ENCODE measurements around the gene SCAF11. TPM values are rescaled to one million over a fixed set of nuclear protein-coding genes. Genes with fewer than 3 reads are reported as not detected.
A peak's percentile ranks its signal among the peaks of the same experiment; 100 is the strongest.

SCAF11 gene
- total RNA-seq, 2 experiments from 2014 or later = 131 to 137 TPM

GRCh38 chr12:45991284-45992249 lies 1.2 kb upstream of the SCAF11 start:
- H3K36me3 Mint-ChIP-seq = peaks cover 17% of the 10 kb centered on the region

DNA sequence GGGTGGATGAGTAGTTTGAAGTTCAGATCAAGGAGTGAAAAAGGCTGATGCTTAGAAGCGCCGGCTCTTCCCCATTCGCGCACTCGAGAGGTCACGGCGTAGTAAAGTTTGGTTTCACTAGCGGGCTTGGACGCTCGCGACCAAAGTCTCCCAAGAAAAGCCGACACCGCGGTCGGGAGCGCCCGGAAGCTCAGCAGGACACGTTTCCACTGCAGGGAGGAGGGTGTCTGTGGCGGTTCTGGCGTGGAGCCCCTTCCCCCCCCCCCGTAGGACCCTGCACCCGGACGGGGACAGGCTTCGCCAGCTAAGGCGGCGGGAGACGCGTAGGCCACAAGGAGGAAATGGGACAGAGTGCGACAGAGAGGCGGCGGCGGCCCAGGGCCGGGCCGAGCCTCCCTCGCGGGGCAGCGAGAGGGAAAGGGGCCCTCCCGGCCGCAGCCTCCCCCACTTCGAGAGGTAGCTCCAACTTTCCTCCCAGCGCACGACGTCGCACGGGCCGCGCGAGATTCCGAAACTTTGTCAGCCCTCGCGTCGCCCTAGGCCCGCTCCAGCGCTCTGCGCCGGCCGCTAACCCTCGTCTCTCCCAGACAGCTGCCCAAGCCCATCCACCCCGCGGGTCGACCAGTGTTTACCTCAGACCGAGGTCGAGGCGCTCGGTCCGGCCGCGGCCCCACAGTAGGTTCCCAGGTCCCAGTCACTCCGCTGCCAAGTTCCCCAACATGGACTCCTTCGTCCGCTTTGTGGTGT lies 480 bp downstream of the SCAF11 start:
- CTCF ChIA-PET = interaction anchor here (0.9 to 2.6 kb wide), 5 partner anchors 15 to 446 kb away, joined by 3 to 7 read pairs (median 4); no protein-coding TSS in a partner anchor

More at GRCh38 chr12:45991284-45992249, 1.2 kb upstream of the SCAF11 start:
- Mint-ChIP-seq H3K4me3 (peak overlapping the region; percentile 91), H3K27ac (peak overlapping the region; percentile 97), H3K27me3 (peaks cover 2% of the 10 kb centered on the region), H3K4me1 (peaks cover 30% of the 10 kb centered on the region), H3K9me3 (ENCODE audit: low read depth) (no peaks in the 10 kb centered on the region)
- CTCF ChIA-PET = interaction anchor here (0.6 to 2.6 kb wide), 16 partner anchors 11 to 1406 kb away, joined by 3 to 12 read pairs (median 3); partner anchors contain the start of genes ARID2 and SLC38A1
- ATAC-seq = peak; percentile 24
- DNase-seq = peak; percentile 83

DNA sequence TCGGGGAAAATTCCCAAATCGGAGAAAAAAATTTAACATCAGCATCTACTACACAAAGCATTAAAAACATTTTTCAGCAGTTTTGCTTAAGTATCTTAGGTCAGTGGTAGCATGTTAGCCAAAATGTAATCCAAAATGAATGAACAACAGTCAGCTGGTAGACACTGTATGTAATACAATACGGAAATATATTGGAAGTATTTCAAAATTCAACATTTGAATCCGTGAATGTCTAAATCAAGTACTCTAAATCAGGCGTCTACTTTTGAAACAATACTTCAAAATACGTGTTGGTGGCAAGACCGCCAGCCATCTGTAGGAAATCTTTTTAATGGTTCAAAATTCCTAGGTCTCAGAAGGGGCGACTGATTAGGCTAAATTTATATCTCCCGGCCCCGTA lies 1.1 kb downstream of the SCAF11 start:
- ATAC-seq (no peak), DNase-seq (no peak)
- Mint-ChIP-seq H3K27ac (peak overlapping the region; percentile 97), H3K9me3 (ENCODE audit: low read depth) (no peaks in the 10 kb centered on the region), H3K36me3 (peaks cover 38% of the 10 kb centered on the region), H3K27me3 (no peaks in the 10 kb centered on the region), H3K4me1 (peaks cover 52% of the 10 kb centered on the region), H3K4me3 (peak overlapping the region; percentile 91)
- CTCF ChIA-PET = interaction anchor here (0.9 to 2.6 kb wide), 3 partner anchors 228 to 446 kb away, joined by 3 to 7 read pairs (median 4); no protein-coding TSS in a partner anchor

More for the DNA sequence above, 480 bp downstream of the SCAF11 start:
- H3K27ac Mint-ChIP-seq = peak overlapping the region; percentile 97
- peak; percentile 77 for DNase-seq
- peak; percentile 27 for ATAC-seq
- peaks cover 33% of the 10 kb centered on the region for H3K36me3 Mint-ChIP-seq
- H3K9me3 Mint-ChIP-seq (ENCODE audit: low read depth) = no peaks in the 10 kb centered on the region
- peaks cover 2% of the 10 kb centered on the region for H3K27me3 Mint-ChIP-seq
- H3K4me1 Mint-ChIP-seq = peaks cover 46% of the 10 kb centered on the region
- H3K4me3 Mint-ChIP-seq = peak overlapping the region; percentile 91

- DNase-seq = no peak
- CTCF ChIA-PET = no interaction called here
- peaks cover 42% of the 10 kb centered on the region for H3K36me3 Mint-ChIP-seq
- H3K4me1 Mint-ChIP-seq = peaks cover 58% of the 10 kb centered on the region
- peak overlapping the region; percentile 91 for H3K4me3 Mint-ChIP-seq
- no peaks in the 10 kb centered on the region for H3K9me3 Mint-ChIP-seq (ENCODE audit: low read depth)
- ATAC-seq = no peak
- H3K27ac Mint-ChIP-seq = no peak overlapping the region
- no peaks in the 10 kb centered on the region for H3K27me3 Mint-ChIP-seq
Measured at GRCh38 chr12:45988264-45988663, 2.1 kb downstream of the SCAF11 start.

DNA sequence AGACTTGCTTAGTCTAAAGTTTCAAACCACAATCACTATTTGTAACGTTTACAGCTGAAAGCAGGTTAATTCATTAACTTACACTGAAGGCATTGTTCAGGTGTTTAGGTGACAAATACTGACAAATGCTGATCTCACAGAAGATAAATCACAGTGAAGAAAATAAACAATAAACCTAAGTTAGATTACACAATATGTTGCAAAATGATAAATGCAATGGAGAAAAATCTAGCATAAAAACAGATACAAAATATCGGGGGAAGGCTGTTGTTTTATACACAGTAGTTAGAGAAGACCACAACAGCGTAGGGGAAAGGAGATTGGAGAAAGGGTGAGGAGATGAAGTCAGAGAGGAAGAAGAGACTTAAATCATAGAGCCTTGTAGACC lies 3.0 kb downstream of the SCAF11 start:
- CTCF ChIA-PET = no interaction called here
- Mint-ChIP-seq H3K4me3 (peak overlapping the region; percentile 24), H3K9me3 (ENCODE audit: low read depth) (no peaks in the 10 kb centered on the region), H3K27ac (peak overlapping the region; percentile 27), H3K36me3 (peaks cover 46% of the 10 kb centered on the region), H3K27me3 (no peaks in the 10 kb centered on the region), H3K4me1 (peaks cover 61% of the 10 kb centered on the region)
- no peak for ATAC-seq
- DNase-seq = no peak

GRCh38 chr12:45986641-45987339 lies 3.6 kb downstream of the SCAF11 start:
- H3K4me1 Mint-ChIP-seq = peaks cover 61% of the 10 kb centered on the region
- no peak overlapping the region for H3K4me3 Mint-ChIP-seq
- no peak for DNase-seq
- CTCF ChIA-PET = no interaction called here
- no peak overlapping the region for H3K27ac Mint-ChIP-seq
- ATAC-seq = no peak
- H3K36me3 Mint-ChIP-seq = peaks cover 46% of the 10 kb centered on the region
- no peaks in the 10 kb centered on the region for H3K27me3 Mint-ChIP-seq
- no peaks in the 10 kb centered on the region for H3K9me3 Mint-ChIP-seq (ENCODE audit: low read depth)

- Mint-ChIP-seq H3K27ac (no peak overlapping the region), H3K27me3 (no peaks in the 10 kb centered on the region), H3K4me3 (no peak overlapping the region), H3K4me1 (peaks cover 67% of the 10 kb centered on the region), H3K36me3 (peaks cover 40% of the 10 kb centered on the region), H3K9me3 (ENCODE audit: low read depth) (no peaks in the 10 kb centered on the region)
- DNase-seq (no peak), ATAC-seq (no peak)
- CTCF ChIA-PET = interaction anchor here (0.6 kb wide), 1 partner anchor 27 kb away, joined by 3 read pairs; no protein-coding TSS in a partner anchor
Measured at GRCh38 chr12:45981075-45981837, 9.1 kb downstream of the SCAF11 start.

DNA sequence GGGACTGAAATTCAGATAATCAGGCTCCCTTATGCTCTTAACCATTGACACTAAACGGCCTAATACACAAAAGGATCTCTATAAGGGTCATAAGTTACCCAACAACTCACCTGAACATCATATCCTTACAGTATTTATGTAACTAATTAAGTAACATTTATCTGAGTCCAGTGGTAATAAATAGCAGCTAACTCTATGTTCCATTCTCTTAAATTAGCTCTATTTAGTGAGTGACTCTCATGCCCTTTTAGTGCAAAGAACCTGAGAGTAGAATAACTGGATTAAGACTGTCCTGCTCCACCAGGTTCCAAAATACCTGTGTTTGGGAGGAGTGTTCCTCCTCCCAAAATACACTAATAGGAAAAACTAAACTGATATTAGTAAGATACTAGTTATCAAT lies 9.8 kb downstream of the SCAF11 start:
- peaks cover 60% of the 10 kb centered on the region for H3K4me1 Mint-ChIP-seq
- CTCF ChIA-PET = interaction anchor here (0.6 kb wide), 1 partner anchor 26 kb away, joined by 3 read pairs; no protein-coding TSS in a partner anchor
- peaks cover 36% of the 10 kb centered on the region for H3K36me3 Mint-ChIP-seq
- no peaks in the 10 kb centered on the region for H3K9me3 Mint-ChIP-seq (ENCODE audit: low read depth)
- H3K27me3 Mint-ChIP-seq = no peaks in the 10 kb centered on the region
- no peak overlapping the region for H3K4me3 Mint-ChIP-seq
- ATAC-seq (no peak), DNase-seq (no peak)
- H3K27ac Mint-ChIP-seq = no peak overlapping the region

- Mint-ChIP-seq H3K27ac (no peak overlapping the region), H3K4me1 (peaks cover 56% of the 10 kb centered on the region)
- CTCF ChIA-PET = interaction anchor here (0.9 kb wide), 1 partner anchor 29 kb away, joined by 3 read pairs; no protein-coding TSS in a partner anchor
Measured at GRCh38 chr12:45978108-45978507, 12.3 kb downstream of the SCAF11 start.

GRCh38 chr12:45977620-45978019 lies 12.8 kb downstream of the SCAF11 start:
- H3K27ac Mint-ChIP-seq = no peak overlapping the region
- no peaks in the 10 kb centered on the region for H3K9me3 Mint-ChIP-seq (ENCODE audit: low read depth)
- DNase-seq (no peak), ATAC-seq (no peak)
- no peaks in the 10 kb centered on the region for H3K27me3 Mint-ChIP-seq
- peaks cover 55% of the 10 kb centered on the region for H3K4me1 Mint-ChIP-seq
- CTCF ChIA-PET = interaction anchor here (0.9 kb wide), 1 partner anchor 28 kb away, joined by 3 read pairs; no protein-coding TSS in a partner anchor
- H3K4me3 Mint-ChIP-seq = no peak overlapping the region
- peaks cover 38% of the 10 kb centered on the region for H3K36me3 Mint-ChIP-seq

More at GRCh38 chr12:45978108-45978507, 12.3 kb downstream of the SCAF11 start:
- no peak for DNase-seq
- no peak overlapping the region for H3K4me3 Mint-ChIP-seq
- peaks cover 38% of the 10 kb centered on the region for H3K36me3 Mint-ChIP-seq
- no peaks in the 10 kb centered on the region for H3K9me3 Mint-ChIP-seq (ENCODE audit: low read depth)
- no peaks in the 10 kb centered on the region for H3K27me3 Mint-ChIP-seq
- ATAC-seq = no peak

- H3K27ac Mint-ChIP-seq = no peak overlapping the region
- DNase-seq = no peak
- no peak for ATAC-seq
- H3K4me3 Mint-ChIP-seq = no peak overlapping the region
- CTCF ChIA-PET = interaction anchor here (0.9 kb wide), 1 partner anchor 9 kb away, joined by 3 read pairs; no protein-coding TSS in a partner anchor
- no peaks in the 10 kb centered on the region for H3K9me3 Mint-ChIP-seq (ENCODE audit: low read depth)
- no peaks in the 10 kb centered on the region for H3K27me3 Mint-ChIP-seq
- peaks cover 53% of the 10 kb centered on the region for H3K36me3 Mint-ChIP-seq
- peaks cover 53% of the 10 kb centered on the region for H3K4me1 Mint-ChIP-seq
Measured at GRCh38 chr12:45975506-45975905, 14.9 kb downstream of the SCAF11 start.

DNA sequence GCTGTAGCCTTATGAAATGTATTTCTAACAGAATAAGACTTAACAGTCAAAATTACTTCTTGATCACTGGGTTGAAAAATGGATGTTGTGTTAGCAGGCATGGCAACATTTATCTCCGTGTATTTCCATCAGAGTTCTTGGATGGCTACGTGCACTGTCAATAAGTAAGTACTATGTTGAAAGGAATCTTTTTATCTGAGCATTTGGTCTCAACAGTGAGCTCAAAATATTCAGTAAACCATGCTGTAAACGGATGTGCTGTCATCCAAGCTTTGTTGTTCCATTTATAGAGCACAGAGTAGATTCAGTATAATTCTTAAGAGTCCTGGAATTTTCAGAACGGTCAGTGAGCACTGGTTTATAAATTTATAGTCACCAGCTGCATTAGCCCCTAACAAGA lies 15.5 kb downstream of the SCAF11 start:
- Mint-ChIP-seq H3K9me3 (ENCODE audit: low read depth) (no peaks in the 10 kb centered on the region), H3K4me1 (peaks cover 52% of the 10 kb centered on the region), H3K27ac (no peak overlapping the region), H3K4me3 (no peak overlapping the region), H3K36me3 (peaks cover 57% of the 10 kb centered on the region), H3K27me3 (no peaks in the 10 kb centered on the region)
- CTCF ChIA-PET = interaction anchor here (0.7 to 0.9 kb wide), 2 partner anchors 9 to 17 kb away, joined by 3 read pairs; no protein-coding TSS in a partner anchor
- DNase-seq (no peak), ATAC-seq (no peak)
